C4-2B (cell line): Measurements from ENCODE around the gene SUMF1.

Experiments used
- H3K27ac ChIP-seq: fragments of 450-650 bp; 2 replicates; pipeline ENCODE4 v1.5.1; 2017
- CTCF ChIP-seq: fragments of 450-650 bp; conservative IDR thresholded peaks from 2 replicates; pipeline ENCODE4 v1.5.1; 2017; ENCODE audit warnings: mild to moderate bottlenecking
- ZFX ChIP-seq: fragments of 450-650 bp; IDR thresholded peaks from 2 replicates; pipeline ENCODE4 v1.6.1; 2017

Gene SUMF1

GRCh38 chr3:4466741-4467521, at the start of gene SUMF1:
Gene SUMF1 (minus strand): TSS chr3:4467269. CDS start chr3:4467245, 24 bp downstream.
- TF ChIP-seq ZFX = peak; percentile 91
- TF ChIP-seq CTCF = no peak
- H3K27ac ChIP-seq = peak within 1 kb of the TSS; percentile 74

GRCh38 chr3:4515916-4516579, 49.0 kb upstream of the SUMF1 start:
- TF ChIP-seq CTCF = no peak
- no peak overlapping the region for H3K27ac ChIP-seq

GRCh38 chr3:4514916-4515315, 47.8 kb upstream of the SUMF1 start:
- H3K27ac ChIP-seq = no peak overlapping the region
- no peak for TF ChIP-seq CTCF
- TF ChIP-seq ZFX = no peak

GRCh38 chr3:4514321-4514720, 47.3 kb upstream of the SUMF1 start:
- TF ChIP-seq CTCF (no peak), ZFX (no peak)
- H3K27ac ChIP-seq = no peak overlapping the region

GRCh38 chr3:4512895-4513616, 46.0 kb upstream of the SUMF1 start:
- no peak overlapping the region for H3K27ac ChIP-seq

GRCh38 chr3:4511491-4512262, 44.6 kb upstream of the SUMF1 start:
- no peak for TF ChIP-seq CTCF
- no peak for TF ChIP-seq ZFX
- H3K27ac ChIP-seq = no peak overlapping the region

More at GRCh38 chr3:4512895-4513616, 46.0 kb upstream of the SUMF1 start:
- TF ChIP-seq CTCF = no peak
- TF ChIP-seq ZFX = no peak
